Body of pancreas (tissue), 4 donors: ENCODE measurements around the gene MYO5C. TPM values are rescaled to one million over a fixed set of nuclear protein-coding genes. Genes with fewer than 3 reads are reported as not detected.
A peak's percentile ranks its signal among the peaks of the same experiment; 100 is the strongest.
"Not testable (repeated sequence)": the region's sequence is repeated elsewhere in the genome, so short reads cannot be mapped to it uniquely, and the experiment has no call there.

Experiments
- ATAC-seq: fragments of 150-250 bp; one replicate; pipeline ENCODE4 v1.9.1; 2016
- DNase-seq, 4 donors: peaks; one replicate each; pipeline ENCODE4 v3.0.0-alpha.2; 2019
- H3K27ac ChIP-seq, 4 donors: fragments of 200-600 bp; sonication (generic); 1 replicate in 3 of 4; 2 replicates in 1 of 4; pipeline versions ENCODE4 v1.5.1 to v1.6.1; 2016 to 2019; ENCODE audit warnings: mild to moderate bottlenecking in 1 of 4, mixed read lengths in 1 of 4, moderate library complexity in 1 of 4
- H3K27me3 ChIP-seq, 2 donors: fragments of 200-600 bp; sonication (generic); one replicate each; pipeline ENCODE4 v1.6.0; 2016; ENCODE audit warnings: mild to moderate bottlenecking in 1 of 2
- H3K36me3 ChIP-seq, 2 donors: fragments of 200-600 bp; sonication (generic); replicated peaks in 1 of 2; 2 replicates each; pipeline ENCODE4 v1.5.1; 2016; ENCODE audit warnings: low read depth in 2 of 2; ENCODE audit not compliant: insufficient read depth in 1 of 2
- H3K4me1 ChIP-seq: fragments of 200-600 bp; sonication (generic); one replicate; pipeline ENCODE4 v1.6.0; 2016
- H3K4me3 ChIP-seq, 2 donors: fragments of 200-600 bp; sonication (generic); 1 replicate in 1 of 2; 2 replicates in 1 of 2; pipeline ENCODE4 v1.5.1; 2016 to 2019
- H3K9me3 ChIP-seq, 3 donors: fragments of 200-600 bp; sonication (generic); 1 replicate in 2 of 3; 2 replicates in 1 of 3; pipeline ENCODE4 v1.5.1; 2016
- POLR2A ChIP-seq, 3 donors: fragments of 450-650 bp; IDR thresholded peaks; one replicate each; pipeline ENCODE4 v1.6.1; 2016; ENCODE audit warnings: antibody characterized with exemption in 3 of 3, mild to moderate bottlenecking in 2 of 3
- WGBS, 2 donors: methylation state at CpG; one replicate each; pipeline ENCODE4 v1.1.5; 2017; 5-methylcytosine and 5-hydroxymethylcytosine counted together
- intact Hi-C: fragments of 100-400 bp; cut with DNase I; formaldehyde crosslinking; loops from one replicate; pipeline ENCODE4 v1.15.1; 2023
- total RNA-seq, 2 donors: library from RNA; depleted of rRNA; stranded (reverse); fragments of >200 nt; gene quantifications; one replicate each; pipeline ENCODE4 v1.1.0, GENCODE V29; 2016
- TF ChIP-seq, protein P1 (sequence below), 7 experiments: fragments of 450-650 bp in 4 of 7; fragments of 200-600 bp in 3 of 7; sonication (generic) in 3 of 7; IDR thresholded peaks; one replicate each; pipeline ENCODE4 v1.5.1; 2016 to 2019; ENCODE audit warnings: antibody characterized with exemption in 7 of 7

Gene MYO5C
- total RNA-seq, 2 donors from 2014 or later, result 34.8 to 76.8 TPM

DNA sequence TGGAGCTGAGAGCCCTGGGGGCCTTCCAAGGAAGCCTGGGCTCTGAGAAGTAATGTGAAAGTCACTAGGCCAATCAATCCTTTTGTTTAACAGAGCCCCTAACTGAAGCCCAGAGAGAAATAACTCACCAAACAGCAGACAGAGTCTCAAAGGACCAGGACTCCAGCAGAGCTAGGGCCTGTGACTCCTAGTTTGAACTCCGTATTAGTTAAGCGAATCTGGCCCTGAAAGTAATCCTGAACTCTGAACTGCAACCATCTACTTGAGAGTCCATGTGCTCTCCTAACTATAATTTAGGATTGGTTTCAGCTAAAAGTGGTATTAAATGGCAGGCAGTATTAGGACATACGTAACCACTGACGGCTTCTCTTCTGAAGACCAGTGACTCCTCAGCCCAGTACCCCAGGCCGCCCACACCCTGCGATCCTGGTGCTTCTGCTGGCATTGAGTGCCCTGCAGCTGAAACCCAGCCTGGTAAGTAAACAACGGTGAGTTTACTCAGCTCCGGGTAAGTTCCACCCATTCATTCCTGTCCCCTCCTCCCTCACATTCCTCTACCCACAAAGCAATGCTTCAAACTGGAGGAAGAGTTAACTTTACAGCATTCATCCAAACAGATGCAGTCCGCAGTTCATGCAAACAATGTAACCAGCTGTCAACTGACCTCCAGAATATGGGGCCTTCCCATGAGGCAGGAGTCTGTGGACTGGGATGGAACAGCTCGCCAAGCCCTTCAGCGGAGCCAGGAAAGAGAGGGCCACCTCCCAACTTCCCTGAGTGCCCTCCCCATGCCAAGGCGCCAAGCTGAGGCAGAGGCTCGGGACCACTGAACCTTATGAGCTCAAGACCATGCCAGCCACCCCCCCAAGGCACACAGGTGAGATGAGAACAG lies 7.3 kb downstream of the MYO5C start:
- H3K9me3 ChIP-seq, result no peaks in the 10 kb centered on the region
- 18% methylated on average over 10 to 13 of the region's 13 CpGs for WGBS, 2 donors
- TF ChIP-seq, protein P1, sequence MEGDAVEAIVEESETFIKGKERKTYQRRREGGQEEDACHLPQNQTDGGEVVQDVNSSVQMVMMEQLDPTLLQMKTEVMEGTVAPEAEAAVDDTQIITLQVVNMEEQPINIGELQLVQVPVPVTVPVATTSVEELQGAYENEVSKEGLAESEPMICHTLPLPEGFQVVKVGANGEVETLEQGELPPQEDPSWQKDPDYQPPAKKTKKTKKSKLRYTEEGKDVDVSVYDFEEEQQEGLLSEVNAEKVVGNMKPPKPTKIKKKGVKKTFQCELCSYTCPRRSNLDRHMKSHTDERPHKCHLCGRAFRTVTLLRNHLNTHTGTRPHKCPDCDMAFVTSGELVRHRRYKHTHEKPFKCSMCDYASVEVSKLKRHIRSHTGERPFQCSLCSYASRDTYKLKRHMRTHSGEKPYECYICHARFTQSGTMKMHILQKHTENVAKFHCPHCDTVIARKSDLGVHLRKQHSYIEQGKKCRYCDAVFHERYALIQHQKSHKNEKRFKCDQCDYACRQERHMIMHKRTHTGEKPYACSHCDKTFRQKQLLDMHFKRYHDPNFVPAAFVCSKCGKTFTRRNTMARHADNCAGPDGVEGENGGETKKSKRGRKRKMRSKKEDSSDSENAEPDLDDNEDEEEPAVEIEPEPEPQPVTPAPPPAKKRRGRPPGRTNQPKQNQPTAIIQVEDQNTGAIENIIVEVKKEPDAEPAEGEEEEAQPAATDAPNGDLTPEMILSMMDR (IDR thresholded peaks at IDR 0.05), result no peak
- TF ChIP-seq POLR2A (IDR thresholded peaks at IDR 0.05), result peak in 2 of 3 donors; percentile 37 to 38
- no peaks in the 10 kb centered on the region for H3K36me3 ChIP-seq
- no peak overlapping the region for H3K4me3 ChIP-seq
- H3K4me1 ChIP-seq, result peaks cover 71% of the 10 kb centered on the region
- H3K27ac ChIP-seq, result peak overlapping the region; percentile 77 to 88 (median 78)
- intact Hi-C loops, result no loop called here
- ATAC-seq (peak; percentile 91), DNase-seq (peak; percentile 71 to 85 (median 82))
- no peaks in the 10 kb centered on the region for H3K27me3 ChIP-seq

DNA sequence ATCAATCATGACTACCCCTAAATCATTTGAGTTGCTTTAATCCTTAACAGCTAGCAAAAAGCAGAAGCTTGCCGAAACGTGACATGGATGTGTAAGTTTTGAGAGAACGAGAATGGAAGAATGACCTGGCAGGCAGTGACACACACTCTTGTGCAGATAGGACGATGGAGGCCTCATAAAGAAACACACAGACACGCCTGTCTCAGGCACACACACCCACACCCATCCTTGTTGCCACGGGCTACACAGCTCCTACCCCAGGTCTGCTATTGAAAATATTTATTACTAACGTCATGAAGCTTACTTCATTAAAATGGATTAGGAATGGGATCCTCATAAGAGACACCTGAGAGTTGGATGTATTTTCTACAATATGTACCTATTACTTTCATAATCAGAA lies 8.5 kb downstream of the MYO5C start:
- Histone ChIP-seq H3K27ac (peak overlapping the region; percentile 45 to 88 (median 78)), H3K36me3 (no peaks in the 10 kb centered on the region), H3K27me3 (no peaks in the 10 kb centered on the region), H3K9me3 (no peaks in the 10 kb centered on the region), H3K4me3 (no peak overlapping the region), H3K4me1 (peaks cover 71% of the 10 kb centered on the region)
- TF ChIP-seq, protein P1 (IDR thresholded peaks at IDR 0.05), result no peak
- TF ChIP-seq POLR2A (IDR thresholded peaks at IDR 0.05), result no peak
- DNase-seq, result no peak
- WGBS, 2 donors, result 26 to 47% methylated on average over 7 of the region's 7 CpGs
- ATAC-seq, result no peak
- intact Hi-C loops, result no loop called here

DNA sequence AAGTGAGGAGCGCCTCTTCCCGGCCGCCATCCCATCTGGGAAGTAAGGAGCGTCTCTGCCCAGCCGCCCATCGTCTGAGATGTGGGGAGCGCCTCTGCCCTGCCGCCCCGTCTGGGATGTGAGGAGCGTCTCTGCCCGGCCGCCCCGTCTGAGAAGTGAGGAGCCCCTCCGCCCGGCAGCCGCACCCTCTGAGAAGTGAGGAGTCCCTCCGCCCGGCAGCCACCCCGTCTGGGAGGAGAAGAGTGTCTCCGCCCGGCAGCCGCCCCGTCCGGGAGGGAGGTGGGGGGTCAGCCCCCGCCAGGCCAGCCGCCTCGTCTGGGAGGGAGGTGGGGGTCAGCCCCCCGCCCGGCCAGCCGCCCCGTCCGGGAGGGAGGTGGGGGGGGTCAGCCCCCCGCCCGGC lies 9.7 kb downstream of the MYO5C start:
- 94% methylated on average over 20 of the region's 34 CpGs; no CpG with 5 or more reads in 1 of the 2 donors for WGBS, 2 donors
- H3K27me3 ChIP-seq, DNase-seq, H3K9me3 ChIP-seq, H3K36me3 ChIP-seq, intact Hi-C loops, ATAC-seq, H3K27ac ChIP-seq, H3K4me3 ChIP-seq: not testable (repeated sequence)
- H3K4me1 ChIP-seq, result peaks cover 77% of the 10 kb centered on the region

DNA sequence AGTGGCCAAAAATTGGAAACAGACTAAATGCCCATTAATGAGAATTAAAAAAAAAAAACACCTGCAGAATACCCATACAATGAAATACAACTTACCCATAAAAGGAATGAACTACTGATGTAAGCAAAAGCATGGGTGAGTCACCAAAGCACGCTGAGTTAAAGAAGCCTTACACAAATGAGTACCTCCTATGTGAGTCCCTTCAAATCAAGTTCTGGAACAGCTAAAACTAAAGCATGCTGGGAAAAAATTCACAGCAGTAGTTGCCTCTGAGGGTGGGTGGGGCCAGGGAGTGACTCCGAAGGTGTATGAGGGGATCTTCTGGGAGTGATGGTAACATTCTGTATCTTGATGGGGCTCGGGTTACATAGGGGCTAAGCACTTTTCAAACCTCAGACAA lies 11.4 kb downstream of the MYO5C start:
- no peak for TF ChIP-seq POLR2A (IDR thresholded peaks at IDR 0.05)
- peaks cover 76% of the 10 kb centered on the region for H3K4me1 ChIP-seq
- no peak overlapping the region for H3K4me3 ChIP-seq
- H3K27me3 ChIP-seq, result no peaks in the 10 kb centered on the region
- WGBS, 2 donors, result 62 to 67% methylated on average over 3 of the region's 3 CpGs
- intact Hi-C loops, result no loop called here
- no peak for DNase-seq
- H3K36me3 ChIP-seq, result no peaks in the 10 kb centered on the region
- H3K27ac ChIP-seq, result peak overlapping the region in 2 of 4 donors; percentile 50 to 62
- ATAC-seq, result no peak
- H3K9me3 ChIP-seq, result no peaks in the 10 kb centered on the region

DNA sequence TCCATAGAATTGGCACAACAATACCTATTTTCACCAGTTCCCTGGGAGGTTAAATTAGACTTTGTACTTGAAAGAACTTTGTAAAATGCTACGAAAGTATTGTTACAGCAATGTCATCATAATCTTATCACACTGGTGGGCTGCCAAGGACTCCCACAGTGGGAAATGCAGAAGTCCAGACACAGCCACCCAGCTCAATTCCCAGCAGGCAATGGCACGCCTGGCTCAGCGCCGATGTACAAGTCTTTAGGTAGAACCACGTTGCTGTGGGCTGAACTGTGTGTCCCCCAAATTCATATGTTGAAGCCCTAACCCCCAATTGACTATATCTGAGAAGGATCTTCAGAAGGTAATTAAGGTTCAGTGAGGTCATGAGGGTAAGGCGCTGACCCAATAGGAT lies 12.3 kb downstream of the MYO5C start:
- TF ChIP-seq, protein P1 (IDR thresholded peaks at IDR 0.05), result no peak
- TF ChIP-seq POLR2A (IDR thresholded peaks at IDR 0.05), result no peak
- Histone ChIP-seq H3K4me3 (no peak overlapping the region), H3K27ac (peak overlapping the region; percentile 10 to 64 (median 37)), H3K9me3 (no peaks in the 10 kb centered on the region), H3K4me1 (peaks cover 68% of the 10 kb centered on the region), H3K27me3 (no peaks in the 10 kb centered on the region), H3K36me3 (peaks cover 0 to 3% of the 10 kb centered on the region in 2 donors)
- ATAC-seq (peak; percentile 19), DNase-seq (peak; percentile 62 to 82 (median 72))
- 32 to 36% methylated on average over 6 of the region's 6 CpGs for WGBS, 2 donors
- intact Hi-C loops, result no loop called here
